ENCODE results near the gene PYCR2. TPM values are rescaled to one million over a fixed set of nuclear protein-coding genes. Genes with fewer than 3 reads are reported as not detected.

Gene PYCR2
- total and polyA plus RNA-seq, 2 of the 8 experiments (the other 6 are each of a cell fraction or from before 2014, with no cell fraction given) = 79.3 to 84.6 TPM

- TF ChIP-seq HDAC2 (IDR thresholded peaks at IDR 0.05; ENCODE audit: borderline replicate concordance in 1 of 2, low read depth in 2 of 2, low read length in 2 of 2) (no peak), RXRA (IDR thresholded peaks at IDR 0.05; ENCODE audit: insufficient read depth, low read depth, low read length) (no peak), SIX5 (IDR thresholded peaks at IDR 0.05; ENCODE audit: low read depth, low read length) (no peak)
These were observed 14.6 kb downstream of the PYCR2 start (continued) for GRCh38 chr1:225909477-225909876.
